Measurements from ENCODE around the gene CBY3.

GRCh38 chr5:179730356-179730755 lies 49.5 kb upstream of the CBY3 start:
- TF ChIP-seq, protein P1, sequence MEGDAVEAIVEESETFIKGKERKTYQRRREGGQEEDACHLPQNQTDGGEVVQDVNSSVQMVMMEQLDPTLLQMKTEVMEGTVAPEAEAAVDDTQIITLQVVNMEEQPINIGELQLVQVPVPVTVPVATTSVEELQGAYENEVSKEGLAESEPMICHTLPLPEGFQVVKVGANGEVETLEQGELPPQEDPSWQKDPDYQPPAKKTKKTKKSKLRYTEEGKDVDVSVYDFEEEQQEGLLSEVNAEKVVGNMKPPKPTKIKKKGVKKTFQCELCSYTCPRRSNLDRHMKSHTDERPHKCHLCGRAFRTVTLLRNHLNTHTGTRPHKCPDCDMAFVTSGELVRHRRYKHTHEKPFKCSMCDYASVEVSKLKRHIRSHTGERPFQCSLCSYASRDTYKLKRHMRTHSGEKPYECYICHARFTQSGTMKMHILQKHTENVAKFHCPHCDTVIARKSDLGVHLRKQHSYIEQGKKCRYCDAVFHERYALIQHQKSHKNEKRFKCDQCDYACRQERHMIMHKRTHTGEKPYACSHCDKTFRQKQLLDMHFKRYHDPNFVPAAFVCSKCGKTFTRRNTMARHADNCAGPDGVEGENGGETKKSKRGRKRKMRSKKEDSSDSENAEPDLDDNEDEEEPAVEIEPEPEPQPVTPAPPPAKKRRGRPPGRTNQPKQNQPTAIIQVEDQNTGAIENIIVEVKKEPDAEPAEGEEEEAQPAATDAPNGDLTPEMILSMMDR (IDR thresholded peaks at IDR 0.05), result no peak
- no peak for TF ChIP-seq EZH2 (IDR thresholded peaks at IDR 0.05)
